Hippocampal formation (tissue), 2 donors: ENCODE results near the gene MED27.

Experiments
- DNase-seq, 2 donors: peaks; one replicate each; lab custom pipeline; 2025; lab: John Stamatoyannopoulos, UW

Gene MED27

DNA sequence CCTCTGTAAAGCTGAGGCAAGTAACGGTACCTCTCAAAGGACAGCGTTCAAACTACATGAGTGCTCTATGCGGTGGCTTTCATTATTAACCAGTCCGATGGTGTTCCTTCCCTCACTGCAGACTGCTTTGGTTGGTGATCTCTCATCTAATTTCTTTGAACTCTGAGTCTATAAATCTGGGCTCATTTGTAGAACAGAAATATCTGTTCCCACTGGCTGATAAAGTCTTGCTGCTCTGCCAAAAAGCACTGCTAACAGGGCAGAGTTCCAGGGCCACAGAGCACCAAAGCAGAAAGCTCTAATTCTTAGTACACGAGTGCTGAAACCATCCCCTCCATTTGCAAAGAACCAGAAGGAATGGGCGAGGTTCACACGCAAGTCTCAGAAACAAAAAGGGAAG lies 81.9 kb downstream of the MED27 start:
- DNase-seq, result peak in 1 of 2 donors; percentile 20

- no peak for DNase-seq
These were observed 82.6 kb downstream of the MED27 start for GRCh38 chr9:131997076-131997475.

- DNase-seq, result no peak
These were observed 84.3 kb downstream of the MED27 start for GRCh38 chr9:131995382-131995781.

- DNase-seq, result no peak
These were observed 85.1 kb downstream of the MED27 start for GRCh38 chr9:131994364-131995125.

DNA sequence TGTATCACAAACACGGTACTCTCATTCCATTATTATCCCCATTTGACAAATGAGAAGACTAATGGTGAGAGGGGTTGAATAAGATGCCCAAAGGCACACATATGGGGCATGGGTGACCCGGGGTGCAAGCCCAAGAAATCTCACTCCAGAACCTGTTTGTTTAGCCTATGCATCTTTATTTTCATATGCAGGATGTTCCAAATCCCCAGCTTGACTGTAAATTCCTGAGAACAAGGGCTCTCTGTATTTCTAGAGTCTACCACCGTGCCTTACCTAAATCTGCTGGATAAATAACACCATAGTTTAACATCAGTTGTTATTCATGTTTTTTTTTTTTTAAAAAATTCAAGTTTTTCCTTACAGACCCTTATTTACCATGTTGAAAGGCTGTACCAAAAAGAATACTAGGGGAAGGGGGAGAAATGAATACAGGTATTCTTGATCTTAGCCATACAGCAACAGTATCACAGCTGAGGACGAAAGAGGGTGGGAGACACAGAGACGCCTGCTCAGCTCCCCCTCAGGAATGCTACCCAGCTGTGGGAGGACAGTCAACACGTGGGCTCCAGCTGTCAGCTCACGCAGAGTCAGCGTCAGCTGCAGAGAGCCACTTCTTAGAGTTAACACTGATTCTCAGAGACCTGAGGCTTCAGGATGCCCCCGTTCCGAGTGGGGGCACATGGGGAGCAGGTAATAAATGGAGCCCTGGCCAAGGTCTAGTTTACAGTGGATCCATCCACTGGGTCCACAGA lies 86.6 kb downstream of the MED27 start:
- DNase-seq, result no peak

- no peak for DNase-seq
These were observed 92.4 kb downstream of the MED27 start for GRCh38 chr9:131987232-131987631.

- no peak for DNase-seq
These were observed 93.1 kb downstream of the MED27 start for GRCh38 chr9:131986576-131986975.

GRCh38 chr9:131986089-131986488 lies 93.6 kb downstream of the MED27 start:
- DNase-seq, result no peak

GRCh38 chr9:131984564-131984963 lies 95.1 kb downstream of the MED27 start:
- no peak for DNase-seq

DNA sequence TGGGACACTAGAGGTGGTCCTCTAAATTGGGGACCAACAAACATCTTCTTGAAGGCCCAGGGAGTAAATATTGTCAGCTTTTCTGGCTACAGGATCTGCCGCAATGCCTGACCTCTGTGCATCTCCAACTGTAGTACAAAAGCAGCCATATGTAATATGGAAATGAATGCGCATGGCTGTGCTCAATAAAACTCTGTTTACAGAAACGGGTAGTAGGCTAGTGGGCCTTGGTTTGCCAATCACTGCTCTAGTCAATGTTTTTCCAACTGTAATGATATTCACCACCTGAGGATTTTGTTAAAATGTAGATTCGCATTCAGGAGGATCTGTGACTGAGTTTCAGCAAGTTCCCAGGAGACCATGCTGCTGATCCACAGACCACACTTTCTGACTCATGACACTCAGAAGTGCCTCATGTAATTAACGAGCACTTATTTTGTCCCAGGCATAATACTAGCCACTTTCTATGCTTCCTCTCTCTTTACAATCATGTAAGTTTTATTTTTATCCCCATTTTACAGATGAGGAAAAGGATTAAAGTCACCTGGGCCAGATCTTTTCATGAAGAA lies 96.9 kb downstream of the MED27 start:
- DNase-seq, result no peak

- DNase-seq, result no peak
These were observed 97.6 kb downstream of the MED27 start for GRCh38 chr9:131982102-131982501.

GRCh38 chr9:131981116-131981776 lies 98.4 kb downstream of the MED27 start:
- no peak for DNase-seq

DNA sequence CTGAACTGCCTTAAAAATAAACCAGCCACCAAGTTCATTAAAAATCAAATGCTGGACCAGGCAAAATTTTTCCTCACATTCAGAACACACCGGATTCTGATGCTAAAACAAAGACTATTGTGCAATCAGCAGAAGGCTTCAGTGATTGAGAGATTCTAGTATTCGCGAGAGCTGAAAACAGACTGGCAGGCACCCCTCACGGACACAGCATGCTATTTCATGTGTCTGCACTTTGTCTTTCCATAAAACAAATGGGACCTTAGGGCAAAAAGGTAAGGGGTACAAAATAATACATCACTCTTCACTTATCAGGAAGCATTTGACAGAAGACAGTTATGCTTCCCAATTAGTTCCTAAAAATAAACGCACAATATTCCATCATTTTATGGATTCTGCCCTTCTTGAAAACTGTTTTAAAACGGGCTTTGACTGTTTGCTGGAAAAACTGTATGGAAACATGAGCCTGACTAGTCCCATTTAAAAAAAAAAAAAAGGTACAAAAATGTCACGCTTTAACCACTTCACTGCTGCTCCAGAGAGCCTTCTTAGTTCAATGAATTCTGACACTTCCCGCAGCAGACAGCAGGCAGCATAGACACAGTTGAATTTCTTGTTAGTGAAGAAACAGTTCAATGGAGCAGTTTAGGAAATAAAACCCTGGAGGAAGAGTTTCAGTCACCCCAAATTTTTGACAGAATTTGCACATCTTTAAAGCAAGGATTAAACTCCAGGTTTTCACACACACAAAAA lies 99.2 kb downstream of the MED27 start:
- DNase-seq, result no peak

GRCh38 chr9:131977109-131977838 lies 102.4 kb downstream of the MED27 start:
- no peak for DNase-seq

DNA sequence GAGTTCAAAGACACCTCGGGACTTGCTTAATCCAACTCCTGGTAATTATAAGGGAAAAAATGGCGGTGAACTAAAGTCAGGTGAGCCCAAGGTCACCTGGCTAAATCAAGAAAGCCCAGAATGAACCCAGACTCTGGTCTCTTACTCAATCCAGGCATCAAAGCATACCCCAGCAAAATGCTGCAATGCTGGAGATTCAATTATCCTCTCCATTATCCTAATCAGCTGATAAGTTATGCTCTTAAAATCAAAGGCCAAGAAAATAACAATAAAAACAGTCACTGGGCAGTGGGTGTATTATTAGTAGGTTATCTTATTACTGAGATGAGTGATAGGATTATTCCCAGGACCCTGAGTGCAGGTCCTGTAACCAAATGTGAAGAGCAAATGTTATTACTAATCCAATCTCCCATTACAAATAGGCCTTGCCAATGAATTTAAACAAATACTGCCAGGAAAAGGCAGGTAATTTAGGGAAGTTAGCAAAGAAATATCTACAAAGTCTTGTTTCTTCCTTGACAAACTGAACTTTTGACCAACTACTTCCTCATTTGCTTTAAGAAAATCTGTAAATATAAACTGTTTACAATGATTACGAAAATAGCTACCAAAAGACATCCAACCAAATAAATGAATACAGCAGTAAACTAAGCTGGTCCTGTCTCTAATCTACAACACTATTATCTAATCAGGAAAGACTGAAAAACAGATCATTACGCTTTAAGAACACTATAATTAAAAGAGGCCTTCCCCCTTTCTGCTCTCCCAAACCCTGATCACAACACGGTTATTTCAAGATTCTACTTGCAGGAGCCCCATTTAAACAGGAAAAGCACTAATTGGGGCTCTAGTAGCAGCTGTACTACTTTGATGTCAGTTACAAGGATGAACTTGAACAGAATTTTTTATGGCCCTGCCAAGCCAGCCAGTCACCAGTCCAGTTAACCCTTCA lies 103.2 kb downstream of the MED27 start:
- DNase-seq, result no peak

DNA sequence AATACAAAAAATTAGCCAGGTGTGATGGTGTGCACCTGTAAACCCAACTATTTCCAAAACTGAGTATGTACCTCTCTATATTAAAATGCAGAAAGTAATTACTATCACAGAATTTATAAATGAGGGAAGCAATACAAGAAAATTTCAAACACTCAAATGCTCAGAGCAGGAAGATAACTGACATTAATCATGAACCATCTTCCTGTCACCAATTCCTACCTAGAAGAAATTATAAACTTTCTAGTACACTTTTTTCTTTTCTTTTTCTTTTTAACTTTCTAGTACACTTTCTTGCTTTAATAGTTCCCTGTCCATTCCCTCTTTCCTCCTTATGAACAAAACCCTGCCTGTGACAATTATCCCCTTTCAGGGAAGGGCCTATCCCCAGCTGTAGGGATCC lies 106.8 kb downstream of the MED27 start:
- no peak for DNase-seq

- DNase-seq, result no peak
These were observed 108.1 kb downstream of the MED27 start for GRCh38 chr9:131971482-131972074.

DNA sequence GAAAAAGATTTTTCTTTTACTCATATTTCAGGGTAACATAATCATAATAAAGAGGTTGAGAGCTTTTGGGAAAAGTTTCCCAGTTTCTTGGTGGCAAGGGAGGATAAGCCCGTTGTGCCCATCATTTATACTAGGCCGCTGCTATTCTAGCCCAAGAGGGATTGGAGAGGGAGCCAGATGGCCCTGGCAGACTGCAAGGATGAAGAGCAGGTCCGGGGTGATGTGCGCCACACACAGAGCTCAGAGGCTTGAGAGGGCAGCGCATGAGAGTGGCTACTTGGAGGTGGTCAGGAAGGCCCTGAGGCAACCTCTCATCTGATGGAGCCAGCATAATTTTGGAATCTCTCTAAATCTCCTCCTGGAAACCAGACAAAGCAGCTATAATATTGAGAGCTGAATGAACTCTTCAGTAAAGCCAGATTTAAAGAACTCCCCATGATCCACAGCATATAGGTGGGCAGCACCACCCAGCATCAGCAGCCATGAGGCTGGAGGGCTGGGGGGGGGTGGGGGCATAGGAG lies 110.1 kb downstream of the MED27 start:
- DNase-seq, result no peak

GRCh38 chr9:131968632-131969031 lies 111.0 kb downstream of the MED27 start:
- DNase-seq, result no peak
